Ascending aorta (tissue), 2 donors: ENCODE data around the gene MDM2. TPM values are rescaled to one million over a fixed set of nuclear protein-coding genes. Genes with fewer than 3 reads are reported as not detected.
"Not testable (repeated sequence)": the region's sequence is repeated elsewhere in the genome, so short reads cannot be mapped to it uniquely, and the experiment has no call there.

Experiments used
- DNase-seq, 2 donors: peaks; one replicate each; pipeline ENCODE4 v3.0.0-alpha.2; 2019; ENCODE audit warnings: low spot score in 2 of 2
- H3K27ac ChIP-seq, 2 donors: fragments of 200-600 bp; sonication (generic); one replicate each; pipeline ENCODE4 v1.5.1; 2016 to 2017; ENCODE audit warnings: mild to moderate bottlenecking in 1 of 2
- H3K27me3 ChIP-seq: fragments of 200-600 bp; sonication (generic); one replicate; pipeline ENCODE4 v1.5.1; 2017
- H3K36me3 ChIP-seq, 2 donors: fragments of 200-600 bp; sonication (generic); one replicate each; pipeline ENCODE4 v1.5.1; 2016
- H3K4me1 ChIP-seq, 2 donors: fragments of 200-600 bp; sonication (generic); one replicate each; pipeline ENCODE4 v1.5.1; 2016 to 2017; ENCODE audit warnings: mild to moderate bottlenecking in 1 of 2
- H3K4me3 ChIP-seq, 2 donors: fragments of 200-600 bp; sonication (generic); one replicate each; pipeline ENCODE4 v1.5.1; 2016 to 2017; ENCODE audit warnings: mild to moderate bottlenecking in 1 of 2
- H3K9me3 ChIP-seq, 2 donors: fragments of 200-600 bp; sonication (generic); one replicate each; pipeline ENCODE4 v1.5.1; 2016
- intact Hi-C: fragments of 100-400 bp; cut with DNase I; formaldehyde crosslinking; loops from one replicate; pipeline ENCODE4 v1.15.1; 2023
- total RNA-seq: library from RNA; depleted of rRNA; stranded (reverse); fragments of >200 nt; gene quantifications from one replicate; pipeline ENCODE4 v1.1.0, GENCODE V29; 2016
- TF ChIP-seq, protein P1 (sequence below), 3 experiments: fragments of 200-600 bp in 2 of 3; fragments of 450-650 bp in 1 of 3; sonication (generic) in 2 of 3; IDR thresholded peaks; one replicate each; pipeline ENCODE4 v1.5.1; 2016 to 2019; ENCODE audit warnings: antibody characterized with exemption in 3 of 3, mild to moderate bottlenecking in 1 of 3, moderate library complexity in 1 of 3

MDM2 gene
- total RNA-seq, 1 donor from 2014 or later, result 24.2 TPM

DNA sequence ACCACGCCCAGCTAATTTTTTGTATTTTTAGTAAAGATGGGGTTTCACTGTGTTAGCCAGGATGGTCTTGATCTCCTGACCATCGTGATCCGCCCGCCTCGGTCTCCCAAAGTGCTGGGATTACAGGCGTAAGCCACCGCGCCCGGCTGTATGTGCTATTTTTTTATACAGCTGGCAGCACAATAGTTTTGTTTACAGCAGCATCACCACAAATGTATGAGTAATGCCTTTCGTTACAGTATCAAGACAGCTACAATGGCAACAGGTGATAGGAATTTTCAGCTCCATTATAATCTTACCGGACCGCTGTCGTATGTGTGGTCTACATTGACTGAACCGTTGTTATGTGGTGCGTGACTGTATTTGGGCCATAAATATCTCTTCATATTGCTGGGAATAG lies 11.6 kb upstream of the MDM2 start:
- intact Hi-C loops, result no loop called here

DNA sequence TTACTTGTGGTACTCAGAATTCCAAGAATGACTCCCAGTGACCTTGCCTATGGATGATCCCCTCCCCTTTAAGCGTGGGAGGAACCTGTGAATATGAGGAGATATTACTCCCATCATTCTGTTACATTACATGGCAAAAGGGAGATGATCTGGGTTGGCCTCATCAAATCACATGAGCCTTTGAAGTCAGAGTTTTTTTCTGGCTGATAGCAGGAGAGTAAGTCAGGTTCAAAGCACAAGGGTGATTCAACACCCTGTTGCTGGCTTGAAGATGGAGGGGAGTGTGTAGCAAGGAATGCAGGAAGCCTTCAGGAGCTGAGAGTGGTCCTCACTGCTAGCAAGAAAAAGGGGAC lies 9.1 kb upstream of the MDM2 start:
- Histone ChIP-seq H3K4me3 (no peak overlapping the region), H3K4me1 (no peaks in the 10 kb centered on the region), H3K27me3 (no peaks in the 10 kb centered on the region), H3K36me3 (no peaks in the 10 kb centered on the region), H3K27ac (no peak overlapping the region), H3K9me3 (no peaks in the 10 kb centered on the region)
- TF ChIP-seq, protein P1, sequence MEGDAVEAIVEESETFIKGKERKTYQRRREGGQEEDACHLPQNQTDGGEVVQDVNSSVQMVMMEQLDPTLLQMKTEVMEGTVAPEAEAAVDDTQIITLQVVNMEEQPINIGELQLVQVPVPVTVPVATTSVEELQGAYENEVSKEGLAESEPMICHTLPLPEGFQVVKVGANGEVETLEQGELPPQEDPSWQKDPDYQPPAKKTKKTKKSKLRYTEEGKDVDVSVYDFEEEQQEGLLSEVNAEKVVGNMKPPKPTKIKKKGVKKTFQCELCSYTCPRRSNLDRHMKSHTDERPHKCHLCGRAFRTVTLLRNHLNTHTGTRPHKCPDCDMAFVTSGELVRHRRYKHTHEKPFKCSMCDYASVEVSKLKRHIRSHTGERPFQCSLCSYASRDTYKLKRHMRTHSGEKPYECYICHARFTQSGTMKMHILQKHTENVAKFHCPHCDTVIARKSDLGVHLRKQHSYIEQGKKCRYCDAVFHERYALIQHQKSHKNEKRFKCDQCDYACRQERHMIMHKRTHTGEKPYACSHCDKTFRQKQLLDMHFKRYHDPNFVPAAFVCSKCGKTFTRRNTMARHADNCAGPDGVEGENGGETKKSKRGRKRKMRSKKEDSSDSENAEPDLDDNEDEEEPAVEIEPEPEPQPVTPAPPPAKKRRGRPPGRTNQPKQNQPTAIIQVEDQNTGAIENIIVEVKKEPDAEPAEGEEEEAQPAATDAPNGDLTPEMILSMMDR (IDR thresholded peaks at IDR 0.05), result no peak
- intact Hi-C loops, result no loop called here
- no peak for DNase-seq

More for the DNA sequence above, 11.6 kb upstream of the MDM2 start:
- H3K27ac ChIP-seq, result no peak overlapping the region
- TF ChIP-seq, protein P1 (IDR thresholded peaks at IDR 0.05), result no peak
- H3K4me1 ChIP-seq, result no peaks in the 10 kb centered on the region
- H3K9me3 ChIP-seq, result no peaks in the 10 kb centered on the region
- no peaks in the 10 kb centered on the region for H3K36me3 ChIP-seq
- DNase-seq, result no peak
- no peak overlapping the region for H3K4me3 ChIP-seq
- no peaks in the 10 kb centered on the region for H3K27me3 ChIP-seq

DNA sequence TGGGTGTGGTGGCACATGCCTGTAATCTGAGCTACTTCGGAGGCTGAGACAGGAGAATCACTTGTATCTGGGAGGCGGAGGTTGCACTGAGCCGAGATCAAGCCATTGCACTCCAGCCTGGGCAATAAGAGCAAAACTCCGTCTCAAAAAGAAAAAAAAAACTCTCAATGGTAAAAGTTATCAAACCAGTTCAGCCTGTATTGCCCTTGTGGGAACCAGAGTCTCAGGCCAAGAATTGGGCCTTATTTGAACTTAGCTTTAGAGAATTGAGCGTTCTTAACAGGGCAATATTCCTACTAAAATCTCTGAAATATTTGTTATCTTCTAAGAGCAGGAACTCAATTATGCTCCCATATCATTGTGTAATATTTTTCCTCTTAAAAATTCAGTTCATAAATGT lies 7.7 kb upstream of the MDM2 start:
- no peaks in the 10 kb centered on the region for H3K27me3 ChIP-seq
- no peaks in the 10 kb centered on the region for H3K36me3 ChIP-seq
- H3K4me3 ChIP-seq, result no peak overlapping the region
- intact Hi-C loops, result loop anchor here (10.0 kb wide), 1 partner anchor 1535 kb away; the partner anchor contains the start of gene CAND1
- no peaks in the 10 kb centered on the region for H3K4me1 ChIP-seq
- TF ChIP-seq, protein P1 (IDR thresholded peaks at IDR 0.05), result no peak
- H3K9me3 ChIP-seq, result no peaks in the 10 kb centered on the region
- H3K27ac ChIP-seq, result no peak overlapping the region
- no peak for DNase-seq

- H3K36me3 ChIP-seq, H3K4me3 ChIP-seq, DNase-seq, H3K27ac ChIP-seq, H3K9me3 ChIP-seq, H3K27me3 ChIP-seq, H3K4me1 ChIP-seq: not testable (repeated sequence)
- intact Hi-C loops, result loop anchor here (10.0 kb wide), 1 partner anchor 1536 kb away; the partner anchor contains the start of gene CAND1
Measured at GRCh38 chr12:68801124-68801523, 6.9 kb upstream of the MDM2 start.

- intact Hi-C loops, result loop anchor here (10.0 kb wide), 1 partner anchor 1538 kb away; the partner anchor contains the start of gene CAND1
- not testable (repeated sequence) for H3K9me3 ChIP-seq, H3K27me3 ChIP-seq, H3K27ac ChIP-seq, H3K4me1 ChIP-seq, H3K36me3 ChIP-seq, H3K4me3 ChIP-seq, DNase-seq
Measured at GRCh38 chr12:68802372-68802745, 5.6 kb upstream of the MDM2 start.

- not testable (repeated sequence) for H3K36me3 ChIP-seq, H3K27ac ChIP-seq, H3K4me3 ChIP-seq, H3K27me3 ChIP-seq, H3K9me3 ChIP-seq, DNase-seq, H3K4me1 ChIP-seq
- intact Hi-C loops, result loop anchor here (10.0 kb wide), 1 partner anchor 1538 kb away; the partner anchor contains the start of gene CAND1
Measured at GRCh38 chr12:68802911-68803651, 4.9 kb upstream of the MDM2 start.

DNA sequence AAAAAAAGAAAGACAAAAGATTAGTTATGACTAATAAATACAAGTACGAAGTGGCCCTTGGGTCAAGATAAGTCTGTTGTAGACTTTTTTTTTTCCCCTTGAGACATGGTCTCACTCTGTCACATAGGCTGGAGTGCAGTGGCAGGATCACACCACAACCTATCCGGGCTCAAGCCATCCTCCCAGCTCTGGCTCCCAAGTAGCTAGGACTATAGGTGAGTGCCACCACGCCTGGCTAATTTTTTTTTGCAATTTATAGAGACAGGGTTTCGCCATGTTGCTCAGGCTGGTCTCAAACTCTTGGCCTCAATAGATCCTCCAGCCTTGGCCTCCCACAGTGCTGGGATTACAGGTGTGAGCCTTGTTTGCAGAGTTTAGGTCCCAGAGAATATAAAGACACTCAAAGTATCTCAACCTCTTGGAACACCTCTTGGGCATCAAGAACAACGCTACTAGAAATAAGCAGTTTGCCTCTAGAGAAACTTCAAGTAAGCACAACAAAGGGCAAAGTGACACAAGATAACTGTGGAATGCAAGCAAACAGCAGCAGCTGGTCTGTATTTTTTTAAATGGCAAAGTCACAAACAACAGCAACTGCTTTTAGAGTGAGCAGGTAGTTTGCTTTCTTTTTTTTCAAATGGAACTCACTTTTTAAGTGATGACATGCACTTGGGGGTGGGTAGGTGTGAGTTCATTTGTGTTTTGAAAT lies 3.9 kb upstream of the MDM2 start:
- no peaks in the 10 kb centered on the region for H3K27me3 ChIP-seq
- TF ChIP-seq, protein P1 (IDR thresholded peaks at IDR 0.05), result no peak

More for the DNA sequence above, 3.9 kb upstream of the MDM2 start:
- no peaks in the 10 kb centered on the region for H3K36me3 ChIP-seq
- H3K4me1 ChIP-seq, result no peaks in the 10 kb centered on the region
- H3K27ac ChIP-seq, result no peak overlapping the region
- H3K4me3 ChIP-seq, result no peak overlapping the region
- no peak for DNase-seq
- H3K9me3 ChIP-seq, result no peaks in the 10 kb centered on the region
- intact Hi-C loops, result loop anchor here (10.0 kb wide), 1 partner anchor 1539 kb away; the partner anchor contains the start of gene CAND1
